HG02588 (cell line): ENCODE data around the gene CDKL2.

Experiments
- ATAC-seq: cut with Tn5 transposase; IDR thresholded peaks from one replicate; pipeline ENCODE4 v1.9.1; 2021; ENCODE audit warnings: mild to moderate bottlenecking, moderate library complexity; ENCODE audit not compliant: unreplicated experiment

Gene CDKL2

GRCh38 chr4:75643651-75644050, 13.3 kb upstream of the CDKL2 start:
- ATAC-seq = no peak

- no peak for ATAC-seq
Measured at GRCh38 chr4:75639124-75639695, 8.9 kb upstream of the CDKL2 start.

DNA sequence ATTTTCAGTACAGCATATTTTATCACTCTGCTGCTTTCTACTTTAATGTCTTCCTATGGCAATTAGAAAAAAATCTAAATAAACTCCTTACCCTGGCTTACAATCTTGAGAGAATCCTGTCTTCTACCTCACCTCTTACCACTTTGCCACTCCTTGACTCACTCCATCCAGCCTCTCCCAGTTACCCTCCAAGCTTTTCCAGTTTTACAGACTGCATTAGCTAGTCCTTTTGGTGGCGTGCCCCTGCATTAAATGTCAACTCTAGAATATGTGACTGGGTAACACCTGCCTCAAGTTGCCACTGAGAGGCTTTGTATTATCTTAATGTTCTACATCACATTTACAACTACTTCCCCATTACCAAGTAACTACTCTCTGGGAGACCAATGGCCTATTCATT, 7.5 kb upstream of the CDKL2 start:
- no peak for ATAC-seq

DNA sequence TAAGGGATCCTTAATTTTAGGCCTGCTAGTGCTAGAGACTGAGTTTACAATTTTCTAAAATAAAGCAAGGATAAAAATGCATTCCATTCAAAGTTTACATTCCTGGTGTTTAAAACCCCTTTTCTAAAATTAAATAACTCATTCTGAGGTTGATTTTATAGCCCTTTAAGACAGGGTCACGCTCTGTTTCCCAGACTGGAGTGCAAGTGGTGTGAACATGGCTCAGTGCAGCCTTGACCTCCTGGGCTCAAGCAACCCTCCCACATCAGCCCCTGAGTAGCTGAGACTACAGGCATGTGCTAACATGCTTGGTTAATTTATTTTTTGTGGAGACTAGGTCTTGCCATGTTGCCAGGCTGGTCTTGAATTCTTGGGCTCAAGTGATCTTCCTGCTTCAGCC, 6.8 kb upstream of the CDKL2 start:
- ATAC-seq = no peak

GRCh38 chr4:75634951-75635350, 4.6 kb upstream of the CDKL2 start:
- no peak for ATAC-seq

GRCh38 chr4:75634281-75634680, 4.0 kb upstream of the CDKL2 start:
- ATAC-seq = no peak

GRCh38 chr4:75633846-75634245, 3.5 kb upstream of the CDKL2 start:
- no peak for ATAC-seq

DNA sequence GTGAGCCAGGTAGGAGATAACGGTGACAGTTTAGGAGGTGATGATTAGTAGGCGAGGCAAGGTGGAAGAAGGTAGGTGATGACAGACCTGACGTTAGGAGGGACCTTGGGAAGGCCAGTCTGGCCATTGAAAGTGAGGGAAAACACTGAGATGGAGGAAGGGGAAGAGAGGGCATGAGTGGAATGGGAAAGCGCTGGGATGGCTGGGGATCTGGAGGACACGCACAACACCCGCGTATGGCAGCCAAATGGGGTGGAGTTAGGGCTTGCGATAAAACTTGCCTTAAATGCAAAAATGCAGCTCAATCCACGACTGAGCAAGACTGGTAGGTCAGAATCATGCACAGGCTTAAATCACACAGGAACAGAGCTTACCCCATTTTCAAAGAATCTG, 605 bp upstream of the CDKL2 start:
- ATAC-seq = no peak

DNA sequence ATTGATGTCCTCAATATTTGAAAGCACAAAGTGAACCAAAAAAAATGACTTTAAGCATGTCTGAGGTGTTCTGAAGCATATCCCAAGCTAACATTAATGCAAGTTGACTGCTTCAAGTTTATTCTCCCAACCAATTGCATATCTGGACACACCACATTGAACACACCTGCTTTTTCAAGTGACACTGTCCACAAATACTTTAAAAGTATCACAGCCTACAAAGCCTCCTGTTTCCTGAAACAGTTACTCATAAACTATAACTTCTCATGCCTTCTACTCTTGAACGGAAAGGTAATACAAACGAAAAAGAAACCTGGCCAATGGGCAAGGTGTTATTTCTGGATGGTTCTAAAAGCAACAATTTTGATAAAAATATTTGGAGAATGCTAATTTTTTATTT, 1.1 kb downstream of the CDKL2 start:
- no peak for ATAC-seq

- no peak for ATAC-seq
Measured at GRCh38 chr4:75623026-75623425, 7.3 kb downstream of the CDKL2 start.

DNA sequence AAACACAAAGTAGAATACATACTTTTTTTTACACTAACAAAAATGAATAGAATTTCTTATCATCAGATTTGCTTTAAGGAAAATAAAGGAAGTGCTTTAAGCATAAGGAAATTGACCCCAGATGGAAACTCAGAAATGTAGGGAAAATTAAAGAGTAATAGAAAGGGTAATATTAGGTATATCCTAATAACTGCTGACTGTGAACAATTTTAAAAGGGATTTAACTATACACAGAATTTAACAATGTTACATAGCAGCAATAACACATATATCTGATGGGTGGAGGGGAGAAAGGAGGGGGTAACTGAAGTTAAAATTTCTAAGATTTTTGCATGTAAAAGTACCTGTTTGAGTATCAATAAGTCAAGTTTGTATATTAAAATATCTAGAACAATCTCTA, 8.6 kb downstream of the CDKL2 start:
- ATAC-seq = no peak

DNA sequence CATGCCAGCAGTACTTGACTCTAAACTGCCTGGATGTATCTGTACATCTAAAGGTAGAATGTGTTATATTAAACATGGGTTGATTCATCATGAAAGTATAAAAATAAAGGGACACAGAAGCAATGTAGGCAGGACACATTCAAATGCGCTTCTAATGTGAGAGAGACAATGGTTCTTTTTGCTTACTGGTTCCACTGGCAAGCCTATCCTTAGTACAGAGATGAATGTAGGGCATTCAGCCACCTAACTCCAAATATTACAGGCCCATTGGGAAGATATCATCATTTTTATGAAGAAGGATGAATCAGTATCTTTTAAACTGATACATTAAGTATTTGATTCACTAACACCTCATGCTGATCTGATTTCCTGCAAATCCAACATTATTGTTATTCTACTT, 18.0 kb downstream of the CDKL2 start:
- no peak for ATAC-seq

DNA sequence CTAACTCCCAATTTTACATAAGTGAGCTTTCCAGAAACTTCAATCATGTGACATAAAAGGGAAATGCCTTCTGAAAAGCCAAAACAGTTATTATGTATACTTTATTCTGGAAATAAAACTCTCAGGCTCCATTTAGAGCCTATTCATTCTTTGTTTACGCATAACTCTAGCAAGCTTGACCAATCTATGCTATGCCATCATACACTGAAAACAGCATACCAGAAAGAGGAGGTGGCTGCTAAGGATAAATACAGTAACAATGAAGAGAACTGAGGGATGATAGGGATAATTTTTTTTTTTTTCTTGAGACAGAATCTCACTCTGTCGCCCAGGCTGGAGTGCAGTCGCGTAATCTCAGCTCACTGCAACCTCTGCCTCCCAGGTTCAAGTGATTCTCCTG, 24.4 kb downstream of the CDKL2 start:
- no peak for ATAC-seq

DNA sequence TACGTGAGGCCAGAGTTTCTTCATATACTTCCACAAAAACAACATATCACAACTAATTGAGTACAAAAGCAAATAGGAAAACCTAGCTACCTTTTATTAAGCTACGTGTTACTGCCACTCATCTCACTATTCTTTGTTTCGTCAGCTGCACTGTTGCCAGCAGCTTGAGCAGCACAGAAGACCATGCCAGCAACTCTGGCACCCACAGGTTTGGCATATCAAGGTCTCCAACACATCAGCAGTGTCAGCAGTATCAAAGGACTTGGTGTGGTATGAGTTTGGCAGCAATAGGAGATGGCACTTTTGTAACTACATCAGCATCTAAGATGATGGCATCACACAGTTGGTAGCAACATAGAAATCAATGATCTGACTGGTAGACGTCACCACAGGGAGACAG, 30.7 kb downstream of the CDKL2 start:
- ATAC-seq = no peak

DNA sequence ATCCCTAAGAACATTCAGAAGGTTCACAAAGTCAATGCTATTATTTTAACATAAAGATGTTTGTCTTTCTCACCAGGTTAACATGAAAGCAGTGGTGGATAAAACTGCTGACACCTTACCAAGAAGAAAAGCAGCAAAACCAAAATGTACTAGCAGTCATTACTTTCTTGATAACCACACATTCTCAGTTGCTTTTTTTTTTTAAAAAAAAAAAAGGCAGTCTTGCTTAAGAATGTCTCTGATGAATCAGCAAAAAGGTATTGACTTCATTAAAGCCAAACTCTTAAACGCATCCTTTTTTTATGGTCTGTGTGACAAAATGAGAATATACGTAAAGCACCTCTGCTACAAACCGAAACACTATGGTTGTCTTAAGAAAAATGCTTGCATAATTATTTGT, 31.9 kb downstream of the CDKL2 start:
- ATAC-seq = no peak

- ATAC-seq = no peak
Measured at GRCh38 chr4:75596061-75596460, 34.3 kb downstream of the CDKL2 start.

- no peak for ATAC-seq
Measured at GRCh38 chr4:75593393-75593792, 36.9 kb downstream of the CDKL2 start.

DNA sequence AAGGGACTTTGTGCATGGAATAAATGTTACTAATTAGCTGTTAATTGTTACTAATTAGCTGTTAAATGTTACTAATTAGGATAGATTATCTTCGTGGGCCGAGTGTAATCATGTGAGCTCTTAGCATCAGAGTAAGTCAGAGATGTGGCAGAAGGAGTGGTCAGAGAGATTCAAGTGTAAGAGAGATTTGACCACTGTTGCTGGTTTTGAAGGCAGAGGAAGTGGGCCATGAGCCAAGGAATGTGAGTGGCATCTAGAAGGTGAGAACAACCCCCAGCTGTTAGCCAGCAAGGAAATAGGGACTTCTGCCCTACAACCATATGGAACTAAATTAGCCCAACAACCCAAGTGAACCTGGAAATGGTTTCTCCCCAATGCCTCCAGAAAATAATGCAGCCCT, 46.3 kb downstream of the CDKL2 start:
- no peak for ATAC-seq

GRCh38 chr4:75567725-75568124, 62.6 kb downstream of the CDKL2 start:
- ATAC-seq = no peak

DNA sequence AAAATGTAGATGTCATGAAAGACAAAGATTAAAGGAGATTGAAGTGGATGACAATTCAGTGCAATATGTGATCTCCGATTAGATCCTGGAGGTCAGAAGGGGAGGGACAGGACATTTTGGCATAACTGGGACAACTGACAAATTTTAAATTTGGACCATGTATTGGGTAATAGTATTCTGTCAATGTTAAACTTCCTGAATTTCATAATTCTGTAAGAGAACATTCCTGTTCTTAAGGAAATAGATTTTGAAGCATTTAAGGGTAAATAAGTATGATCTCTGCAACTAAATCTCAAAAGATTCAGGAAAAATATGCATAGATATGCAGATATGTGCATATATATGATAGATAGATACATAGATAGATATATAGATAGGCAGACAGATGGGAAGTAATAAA, 63.4 kb downstream of the CDKL2 start:
- no peak for ATAC-seq

- ATAC-seq = no peak
Measured at GRCh38 chr4:75565481-75565880, 64.8 kb downstream of the CDKL2 start.

GRCh38 chr4:75564023-75564422, 66.3 kb downstream of the CDKL2 start:
- ATAC-seq = no peak

DNA sequence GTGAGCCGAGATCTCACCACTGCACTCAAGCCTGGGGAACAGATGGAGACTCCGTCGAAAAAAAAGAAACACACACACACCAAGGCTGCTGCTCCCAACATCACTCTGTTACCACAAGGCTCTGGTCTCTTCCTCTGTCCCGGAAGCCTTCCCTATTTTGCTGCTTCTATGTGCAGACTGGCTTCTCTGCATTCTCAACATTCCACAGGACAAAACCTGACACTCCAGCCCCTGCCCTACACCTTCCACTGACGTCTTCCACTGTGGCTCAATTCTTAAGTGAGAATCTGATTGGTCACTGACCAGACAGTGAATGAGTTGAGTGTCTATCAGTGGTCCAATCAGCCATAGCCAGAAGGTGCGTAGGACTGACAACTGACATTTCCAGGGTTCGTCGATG, 68.5 kb downstream of the CDKL2 start:
- ATAC-seq = no peak

- no peak for ATAC-seq
Measured at GRCh38 chr4:75557696-75558095, 72.6 kb downstream of the CDKL2 start.
